Measurements from ENCODE around the gene DSCAML1. TPM values are rescaled to one million over a fixed set of nuclear protein-coding genes. Genes with fewer than 3 reads are reported as not detected.
A peak's percentile ranks its signal among the peaks of the same experiment; 100 is the strongest.

The DSCAML1 gene
- total RNA-seq, 6 donors from 2014 or later: 0.30 to 3.1 (median 1.3) TPM

- DNase-seq (no peak), ATAC-seq (ENCODE audit: low FRiP score in 2 of 2) (no peak)
- H3K36me3 ChIP-seq: no peaks in the 10 kb centered on the region
- TF ChIP-seq EP300 (IDR thresholded peaks at IDR 0.05) (no peak), POLR2AphosphoS5 (IDR thresholded peaks at IDR 0.05) (no peak), POLR2A (IDR thresholded peaks at IDR 0.05) (no peak)
- TF ChIP-seq, protein P1, sequence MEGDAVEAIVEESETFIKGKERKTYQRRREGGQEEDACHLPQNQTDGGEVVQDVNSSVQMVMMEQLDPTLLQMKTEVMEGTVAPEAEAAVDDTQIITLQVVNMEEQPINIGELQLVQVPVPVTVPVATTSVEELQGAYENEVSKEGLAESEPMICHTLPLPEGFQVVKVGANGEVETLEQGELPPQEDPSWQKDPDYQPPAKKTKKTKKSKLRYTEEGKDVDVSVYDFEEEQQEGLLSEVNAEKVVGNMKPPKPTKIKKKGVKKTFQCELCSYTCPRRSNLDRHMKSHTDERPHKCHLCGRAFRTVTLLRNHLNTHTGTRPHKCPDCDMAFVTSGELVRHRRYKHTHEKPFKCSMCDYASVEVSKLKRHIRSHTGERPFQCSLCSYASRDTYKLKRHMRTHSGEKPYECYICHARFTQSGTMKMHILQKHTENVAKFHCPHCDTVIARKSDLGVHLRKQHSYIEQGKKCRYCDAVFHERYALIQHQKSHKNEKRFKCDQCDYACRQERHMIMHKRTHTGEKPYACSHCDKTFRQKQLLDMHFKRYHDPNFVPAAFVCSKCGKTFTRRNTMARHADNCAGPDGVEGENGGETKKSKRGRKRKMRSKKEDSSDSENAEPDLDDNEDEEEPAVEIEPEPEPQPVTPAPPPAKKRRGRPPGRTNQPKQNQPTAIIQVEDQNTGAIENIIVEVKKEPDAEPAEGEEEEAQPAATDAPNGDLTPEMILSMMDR (IDR thresholded peaks at IDR 0.05): no peak
- WGBS, 2 donors: 87 to 88% methylated on average over 5 to 6 of the region's 6 CpGs
- no peak overlapping the region for H3K27ac ChIP-seq
- H3K4me1 ChIP-seq: no peaks in the 10 kb centered on the region
- H3K9me3 ChIP-seq: no peaks in the 10 kb centered on the region
- no peak overlapping the region for H3K4me3 ChIP-seq
- H3K27me3 ChIP-seq: no peaks in the 10 kb centered on the region
Measured at GRCh38 chr11:117495357-117495756, 301.7 kb downstream of the DSCAML1 start.

DNA sequence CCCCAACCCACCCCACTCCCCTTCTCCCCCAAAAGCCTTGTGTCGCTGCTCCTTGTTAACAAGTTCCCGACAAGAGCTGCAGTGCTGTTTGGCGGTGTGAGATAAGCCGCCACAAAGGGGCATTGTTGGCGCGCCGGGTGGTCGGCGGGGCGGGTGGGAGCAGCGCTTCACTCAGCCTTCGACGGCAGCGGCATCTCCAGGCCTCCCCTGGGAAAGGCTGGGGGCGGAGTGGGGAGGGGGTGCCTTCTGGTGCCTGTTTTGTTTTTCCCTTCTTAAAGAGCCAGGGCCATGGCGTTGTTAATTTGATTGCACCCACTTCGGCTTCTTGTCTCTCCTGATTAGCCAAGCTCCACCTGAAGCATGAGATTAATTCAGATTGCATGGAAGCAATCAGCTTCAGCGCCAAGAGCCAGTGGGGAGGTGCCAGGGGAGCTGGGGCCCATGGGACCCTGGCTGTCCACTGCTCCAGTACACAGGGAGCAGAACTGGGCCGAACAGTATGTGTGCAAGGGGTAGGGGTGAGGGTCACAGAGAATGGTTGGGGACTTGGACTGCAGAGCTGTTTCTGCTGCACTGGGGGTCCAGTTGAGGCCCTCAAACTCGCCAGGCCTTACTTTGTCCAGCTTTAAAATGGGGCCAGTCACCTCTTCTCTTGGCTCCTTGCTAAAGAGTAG is 304.3 kb downstream of the DSCAML1 start:
- WGBS, 2 donors: 40 to 44% methylated on average over 10 to 20 of the region's 20 CpGs
- Histone ChIP-seq H3K4me1 (no peaks in the 10 kb centered on the region), H3K9me3 (no peaks in the 10 kb centered on the region), H3K4me3 (no peak overlapping the region), H3K27ac (no peak overlapping the region), H3K36me3 (no peaks in the 10 kb centered on the region), H3K27me3 (no peaks in the 10 kb centered on the region)
- no peak for ATAC-seq (ENCODE audit: low FRiP score in 2 of 2)
- DNase-seq: no peak
- no peak for TF ChIP-seq EP300 (IDR thresholded peaks at IDR 0.05)
- no peak for TF ChIP-seq POLR2AphosphoS5 (IDR thresholded peaks at IDR 0.05)
- TF ChIP-seq POLR2A (IDR thresholded peaks at IDR 0.05): no peak
- TF ChIP-seq, protein P1 (IDR thresholded peaks at IDR 0.05): no peak

DNA sequence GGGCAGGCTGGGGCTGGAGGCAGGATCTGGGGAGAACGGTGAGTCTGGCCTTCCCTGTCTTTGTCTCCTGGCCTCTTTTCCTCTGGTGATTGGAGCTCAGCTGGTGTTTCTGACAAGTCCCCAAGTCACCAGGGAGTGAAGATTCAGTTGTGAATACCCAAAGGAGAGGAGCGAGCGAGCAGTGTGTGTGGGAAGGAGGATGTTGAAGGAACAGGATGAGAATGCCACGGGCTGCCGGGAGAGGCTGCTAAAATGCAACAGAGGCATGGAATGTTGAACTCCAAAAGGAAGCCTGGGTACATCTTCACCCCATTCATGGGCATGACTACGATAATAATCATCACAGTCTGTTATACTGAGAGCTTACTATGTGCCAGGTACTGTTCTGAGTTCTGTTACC is 306.1 kb downstream of the DSCAML1 start:
- 71 to 89% methylated on average over 6 of the region's 6 CpGs for WGBS, 2 donors
- Histone ChIP-seq H3K4me3 (no peak overlapping the region), H3K27me3 (no peaks in the 10 kb centered on the region), H3K4me1 (no peaks in the 10 kb centered on the region), H3K9me3 (no peaks in the 10 kb centered on the region), H3K27ac (no peak overlapping the region), H3K36me3 (no peaks in the 10 kb centered on the region)
- DNase-seq (no peak), ATAC-seq (ENCODE audit: low FRiP score in 2 of 2) (no peak)
- TF ChIP-seq POLR2A (IDR thresholded peaks at IDR 0.05) (no peak), POLR2AphosphoS5 (IDR thresholded peaks at IDR 0.05) (no peak), EP300 (IDR thresholded peaks at IDR 0.05) (no peak)
- TF ChIP-seq, protein P1 (IDR thresholded peaks at IDR 0.05): no peak

DNA sequence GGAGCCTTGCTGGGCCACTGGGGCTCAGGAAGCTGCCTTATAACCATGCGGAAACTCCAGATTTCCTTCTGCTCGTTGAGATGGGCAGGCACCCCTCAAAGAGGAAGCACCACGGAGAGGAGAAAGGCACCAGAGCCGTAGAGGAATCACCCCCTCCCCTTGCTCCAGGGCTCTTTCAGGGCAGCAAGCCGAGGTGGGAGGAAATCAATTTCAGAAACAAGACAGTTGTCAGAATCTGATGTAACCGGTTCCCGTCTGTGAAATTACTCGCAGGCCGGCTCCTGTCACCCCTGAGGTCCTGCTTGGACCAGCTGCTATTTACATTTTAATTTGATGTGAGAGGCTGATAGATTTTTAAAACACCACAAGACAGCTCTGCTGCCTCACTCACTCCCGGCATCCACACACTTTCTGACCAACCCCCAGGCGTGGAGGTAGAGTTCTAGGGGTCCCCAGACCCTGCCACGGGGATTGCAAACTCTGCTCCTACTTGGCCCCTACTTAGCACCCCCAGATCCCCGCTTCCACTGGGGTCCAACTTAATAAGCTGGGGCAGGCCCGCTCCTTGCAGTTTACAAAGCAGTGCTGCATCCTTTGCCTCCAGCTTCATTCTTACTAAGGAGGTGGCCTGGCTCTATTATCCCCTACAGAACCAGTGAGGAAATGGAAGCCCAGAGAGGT is 306.9 kb downstream of the DSCAML1 start:
- Histone ChIP-seq H3K4me3 (no peak overlapping the region), H3K9me3 (no peaks in the 10 kb centered on the region), H3K36me3 (no peaks in the 10 kb centered on the region), H3K4me1 (no peaks in the 10 kb centered on the region), H3K27me3 (no peaks in the 10 kb centered on the region), H3K27ac (no peak overlapping the region)
- TF ChIP-seq POLR2AphosphoS5 (IDR thresholded peaks at IDR 0.05) (no peak), POLR2A (IDR thresholded peaks at IDR 0.05) (no peak), EP300 (IDR thresholded peaks at IDR 0.05) (no peak)
- TF ChIP-seq, protein P1 (IDR thresholded peaks at IDR 0.05): no peak
- DNase-seq: no peak
- peak in 1 of 2 donors; percentile 17 for ATAC-seq (ENCODE audit: low FRiP score in 2 of 2)
- 39 to 40% methylated on average over 14 of the region's 14 CpGs for WGBS, 2 donors

Data from upper lobe of left lung (tissue), 6 donors.